Tibial artery (tissue), 4 donors: Measurements from ENCODE around the gene WEE2.

Source experiments
- DNase-seq, 2 donors: peaks; one replicate each; pipeline ENCODE4 v3.0.0-alpha.2; 2019
- H3K27ac ChIP-seq, 2 donors: fragments of 200-600 bp; sonication (generic) in 1 of 2; 1 replicate in 1 of 2; 2 replicates in 1 of 2; pipeline ENCODE4 v1.5.1; 2018 to 2019; ENCODE audit warnings: mild to moderate bottlenecking in 1 of 2
- H3K27me3 ChIP-seq, 2 donors: fragments of 200-600 bp; sonication (generic) in 1 of 2; one replicate each; pipeline versions ENCODE4 v1.5.1 to v1.6.0; 2016 to 2019
- H3K36me3 ChIP-seq, 3 donors: fragments of 200-600 bp; sonication (generic) in 2 of 3; one replicate each; pipeline ENCODE4 v1.5.1; 2016 to 2019; ENCODE audit warnings: mild to moderate bottlenecking in 2 of 3
- H3K4me1 ChIP-seq, 4 donors: fragments of 200-600 bp; sonication (generic) in 2 of 4; 1 replicate in 3 of 4; 2 replicates in 1 of 4; pipeline ENCODE4 v1.5.1; 2016 to 2019
- H3K4me3 ChIP-seq, 2 donors: fragments of 200-600 bp; sonication (generic) in 1 of 2; 1 replicate in 1 of 2; 2 replicates in 1 of 2; pipeline ENCODE4 v1.5.1; 2018 to 2019; ENCODE audit warnings: mild to moderate bottlenecking in 2 of 2
- H3K9me3 ChIP-seq, 3 donors: fragments of 200-600 bp; sonication (generic) in 1 of 3; one replicate each; pipeline ENCODE4 v1.5.1; 2016 to 2019
- CTCF ChIP-seq, 2 experiments: fragments of 200-600 bp in 1 of 2; fragments of 450-650 bp in 1 of 2; IDR thresholded peaks; one replicate each; pipeline ENCODE4 v1.5.1; 2017 to 2019; ENCODE audit warnings: antibody characterized with exemption in 2 of 2, mild to moderate bottlenecking in 1 of 2, moderate library complexity in 1 of 2
- intact Hi-C: fragments of 100-400 bp; cut with DNase I; formaldehyde crosslinking; loops from one replicate; pipeline ENCODE4 v1.15.0; 2023; ENCODE audit warnings: low total_unique reads

The WEE2 gene

GRCh38 chr7:141691961-141692360 is 16.2 kb upstream of the WEE2 start:
- no peak for DNase-seq
- Histone ChIP-seq H3K4me1 (peaks cover 0 to 17% (median 6%) of the 10 kb centered on the region in 4 donors), H3K9me3 (no peaks in the 10 kb centered on the region), H3K27me3 (no peaks in the 10 kb centered on the region), H3K36me3 (no peaks in the 10 kb centered on the region), H3K4me3 (no peak overlapping the region), H3K27ac (no peak overlapping the region)
- intact Hi-C loops = no loop called here
- no peak for TF ChIP-seq CTCF (IDR thresholded peaks at IDR 0.05)

- DNase-seq = no peak
- Histone ChIP-seq H3K27me3 (no peaks in the 10 kb centered on the region), H3K4me1 (peaks cover 0 to 23% (median 3%) of the 10 kb centered on the region in 4 donors), H3K36me3 (no peaks in the 10 kb centered on the region), H3K9me3 (no peaks in the 10 kb centered on the region), H3K4me3 (no peak overlapping the region), H3K27ac (no peak overlapping the region)
- intact Hi-C loops = no loop called here
- TF ChIP-seq CTCF (IDR thresholded peaks at IDR 0.05) = no peak
Measured at GRCh38 chr7:141693082-141693481, 15.1 kb upstream of the WEE2 start.

- Histone ChIP-seq H3K27me3 (no peaks in the 10 kb centered on the region), H3K9me3 (no peaks in the 10 kb centered on the region), H3K4me3 (no peak overlapping the region), H3K27ac (no peak overlapping the region), H3K36me3 (no peaks in the 10 kb centered on the region), H3K4me1 (peaks cover 0 to 44% (median 12%) of the 10 kb centered on the region in 4 donors)
- DNase-seq = no peak
- no peak for TF ChIP-seq CTCF (IDR thresholded peaks at IDR 0.05)
- intact Hi-C loops = no loop called here
Measured at GRCh38 chr7:141695803-141696289, 12.3 kb upstream of the WEE2 start.

GRCh38 chr7:141696348-141696747 is 11.8 kb upstream of the WEE2 start:
- Histone ChIP-seq H3K27me3 (no peaks in the 10 kb centered on the region), H3K27ac (no peak overlapping the region)

GRCh38 chr7:141697211-141697871 is 10.8 kb upstream of the WEE2 start:
- no peak for TF ChIP-seq CTCF (IDR thresholded peaks at IDR 0.05)
- Histone ChIP-seq H3K9me3 (no peaks in the 10 kb centered on the region), H3K27me3 (no peaks in the 10 kb centered on the region), H3K27ac (no peak overlapping the region), H3K4me3 (no peak overlapping the region), H3K36me3 (no peaks in the 10 kb centered on the region), H3K4me1 (peaks cover 0 to 45% (median 14%) of the 10 kb centered on the region in 4 donors)
- intact Hi-C loops = no loop called here
- no peak for DNase-seq

More at GRCh38 chr7:141696348-141696747, 11.8 kb upstream of the WEE2 start:
- Histone ChIP-seq H3K36me3 (no peaks in the 10 kb centered on the region), H3K4me1 (peaks cover 0 to 45% (median 13%) of the 10 kb centered on the region in 4 donors), H3K9me3 (no peaks in the 10 kb centered on the region), H3K4me3 (no peak overlapping the region)
- intact Hi-C loops = no loop called here
- TF ChIP-seq CTCF (IDR thresholded peaks at IDR 0.05) = no peak
- no peak for DNase-seq
